DOHH2 (cell line): Measurements from ENCODE around the gene CARNS1.

ENCODE experiments used
- H3F3A ChIP-seq: fragments of 200-600 bp; sonication (generic), shearing (Covaris generic); 2 replicates; pipeline ENCODE4 v1.6.0; 2016; ENCODE audit warnings: antibody characterized with exemption, mild to moderate bottlenecking; ENCODE audit not compliant: control insufficient read depth, insufficient read depth
- H3K27ac ChIP-seq: fragments of 200-600 bp; sonication (generic); 2 replicates; pipeline ENCODE4 v1.5.1; 2014; ENCODE audit warnings: low read depth, mild to moderate bottlenecking, low read length, moderate library complexity
- H3K27me3 ChIP-seq: fragments of 200-600 bp; sonication (generic); 2 replicates; pipeline ENCODE4 v1.6.1; 2014; ENCODE audit warnings: mild to moderate bottlenecking, low read length, mixed read lengths; ENCODE audit not compliant: control insufficient read depth
- H3K36me3 ChIP-seq: fragments of 200-600 bp; sonication (generic); 2 replicates; pipeline ENCODE4 v1.6.1; 2014; ENCODE audit warnings: mild to moderate bottlenecking, low read length, moderate library complexity, mixed read lengths; ENCODE audit not compliant: control insufficient read depth
- H3K4me1 ChIP-seq: fragments of 200-600 bp; sonication (generic); 2 replicates; pipeline ENCODE4 v1.6.1; 2014; ENCODE audit warnings: mild to moderate bottlenecking, low read length, mixed read lengths; ENCODE audit not compliant: control insufficient read depth
- H3K4me2 ChIP-seq: fragments of 200-600 bp; sonication (generic); 2 replicates; pipeline ENCODE4 v1.6.0; 2014; ENCODE audit warnings: mild to moderate bottlenecking, low read length, moderate library complexity
- H3K4me3 ChIP-seq: fragments of 200-600 bp; sonication (generic); 2 replicates; pipeline ENCODE4 v1.5.1; 2014; ENCODE audit warnings: mild to moderate bottlenecking, low read length, mixed read lengths
- H3K79me2 ChIP-seq: fragments of 200-600 bp; sonication (generic); 2 replicates; pipeline ENCODE4 v1.6.1; 2014; ENCODE audit warnings: mild to moderate bottlenecking, low read length, mixed read lengths; ENCODE audit not compliant: control insufficient read depth
- H3K9me2 ChIP-seq: fragments of 200-600 bp; sonication (generic); replicated peaks from 2 replicates; pipeline ENCODE4 v1.6.1; 2014; ENCODE audit warnings: mild to moderate bottlenecking, low read length, mixed read lengths; ENCODE audit not compliant: control insufficient read depth
- H3K9me3 ChIP-seq: fragments of 200-600 bp; sonication (generic); 2 replicates; pipeline ENCODE4 v1.6.1; 2014; ENCODE audit warnings: antibody characterized with exemption, low read length, mixed read lengths; ENCODE audit not compliant: control insufficient read depth, insufficient read depth
- H4K20me1 ChIP-seq: fragments of 200-600 bp; sonication (generic); 2 replicates; pipeline ENCODE4 v1.6.0; 2014; ENCODE audit warnings: low read depth, mild to moderate bottlenecking, antibody characterized with exemption, low read length, moderate library complexity; ENCODE audit not compliant: control insufficient read depth, insufficient read depth
- CTCF ChIP-seq: fragments of 200-600 bp; sonication (generic); IDR thresholded peaks from one replicate; pipeline ENCODE4 v1.5.1; 2014; ENCODE audit warnings: antibody characterized with exemption, mild to moderate bottlenecking, low read depth, low read length; ENCODE audit not compliant: poor library complexity, severe bottlenecking
- EZH2phosphoT487 ChIP-seq: fragments of 200-600 bp; sonication (generic); IDR thresholded peaks from 2 replicates; pipeline ENCODE4 v1.6.1; 2017; ENCODE audit warnings: borderline replicate concordance, mild to moderate bottlenecking, antibody characterized with exemption, low read length, moderate library complexity, mixed read lengths

CARNS1 gene

GRCh38 chr11:67466367-67466766 is 50.9 kb downstream of the CARNS1 start:
- Histone ChIP-seq H3K36me3 (peaks cover 21% of the 10 kb centered on the region), H3K27ac (peak overlapping the region; percentile 35), H3K9me3 (no peaks in the 10 kb centered on the region), H3F3A (peaks cover 7% of the 10 kb centered on the region), H3K4me1 (peaks cover 66% of the 10 kb centered on the region), H3K4me3 (no peak overlapping the region), H3K4me2 (peak overlapping the region; percentile 95), H3K9me2 (no peaks in the 10 kb centered on the region), H3K27me3 (no peaks in the 10 kb centered on the region), H3K79me2 (peaks cover 28% of the 10 kb centered on the region), H4K20me1 (no peaks in the 10 kb centered on the region)
- TF ChIP-seq EZH2phosphoT487 (no peak), CTCF (no peak)

GRCh38 chr11:67466962-67467771 is 51.7 kb downstream of the CARNS1 start:
- Histone ChIP-seq H3F3A (peaks cover 3% of the 10 kb centered on the region; the same call in 1 of the 2 replicates), H3K9me3 (no peaks in the 10 kb centered on the region), H3K4me3 (peak overlapping the region; percentile 77), H3K4me1 (peaks cover 66% of the 10 kb centered on the region), H3K27ac (peak overlapping the region; percentile 39), H3K4me2 (peak overlapping the region; percentile 95), H3K9me2 (no peaks in the 10 kb centered on the region), H4K20me1 (no peaks in the 10 kb centered on the region), H3K36me3 (peaks cover 21% of the 10 kb centered on the region), H3K27me3 (no peaks in the 10 kb centered on the region), H3K79me2 (peaks cover 28% of the 10 kb centered on the region)
- TF ChIP-seq EZH2phosphoT487 (no peak), CTCF (no peak)

- H3K4me2 ChIP-seq: peak overlapping the region; percentile 95
- peaks cover 28% of the 10 kb centered on the region for H3K79me2 ChIP-seq
- peaks cover 3% of the 10 kb centered on the region; the same call in 1 of the 2 replicates for H3F3A ChIP-seq
- H3K27me3 ChIP-seq: no peaks in the 10 kb centered on the region
- TF ChIP-seq CTCF (no peak), EZH2phosphoT487 (no peak)
- H3K4me3 ChIP-seq: peak overlapping the region; percentile 77
- H3K9me3 ChIP-seq: no peaks in the 10 kb centered on the region
- H3K27ac ChIP-seq: peak overlapping the region; percentile 39
- peaks cover 21% of the 10 kb centered on the region for H3K36me3 ChIP-seq
- no peaks in the 10 kb centered on the region for H4K20me1 ChIP-seq
- H3K9me2 ChIP-seq: no peaks in the 10 kb centered on the region
- H3K4me1 ChIP-seq: peaks cover 64% of the 10 kb centered on the region
Observed at GRCh38 chr11:67468056-67468455, 52.6 kb downstream of the CARNS1 start.
